Mesangial cell (primary cell): Measurements from ENCODE around the gene ASCL2. TPM values are rescaled to one million over a fixed set of nuclear protein-coding genes. Genes with fewer than 3 reads are reported as not detected.

Experiments used
- total RNA-seq: library from RNA; depleted of rRNA; stranded (reverse); fragments of >200 nt; gene quantifications from 2 replicates; pipeline ENCODE4 v1.2.3, GENCODE V29; 2015

The ASCL2 gene, protein sequence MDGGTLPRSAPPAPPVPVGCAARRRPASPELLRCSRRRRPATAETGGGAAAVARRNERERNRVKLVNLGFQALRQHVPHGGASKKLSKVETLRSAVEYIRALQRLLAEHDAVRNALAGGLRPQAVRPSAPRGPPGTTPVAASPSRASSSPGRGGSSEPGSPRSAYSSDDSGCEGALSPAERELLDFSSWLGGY
- total RNA-seq, result not detected in 2 replicates

DNA sequence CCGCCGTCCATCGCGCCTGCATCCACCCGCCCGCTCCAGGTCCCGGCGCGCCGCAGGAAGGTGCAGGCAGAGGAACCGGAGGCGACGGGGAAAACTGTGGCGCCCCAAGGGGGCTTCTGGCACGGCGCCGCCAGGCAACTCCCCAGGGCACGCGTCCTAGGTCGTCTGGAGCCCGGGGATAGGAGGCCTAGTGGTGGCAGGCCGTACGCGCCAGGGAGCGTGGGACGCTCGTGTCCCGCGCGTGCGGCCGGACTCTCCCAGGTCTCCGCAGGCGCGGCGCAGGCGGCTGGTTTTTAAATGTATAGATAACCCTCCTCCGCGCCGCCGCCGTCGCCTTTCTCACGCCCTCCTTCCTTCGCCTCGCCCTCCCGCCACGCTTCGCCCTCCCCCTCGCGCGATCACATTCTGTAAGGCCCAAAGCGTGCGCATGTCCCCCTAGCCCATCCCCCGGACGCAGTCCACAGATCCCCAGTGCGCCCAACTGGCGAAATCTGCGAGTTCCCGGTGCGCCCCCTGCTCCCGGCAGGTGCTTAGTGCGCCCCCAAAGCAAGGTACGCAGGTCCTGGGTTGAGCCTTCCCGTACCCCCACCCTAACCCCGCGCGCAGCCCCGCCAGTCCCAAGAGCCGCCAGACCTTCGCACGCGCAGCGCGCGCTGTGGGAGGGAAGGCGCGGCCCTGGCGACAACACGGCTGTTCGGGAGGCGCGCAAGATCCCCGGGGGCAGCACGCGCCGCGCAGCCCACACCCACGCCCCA, at the start of gene ASCL2:
TSS of gene ASCL2 (minus strand) at position 267 of the 755 bp plus-strand sequence. CDS start at position 11, 256 bp downstream.

GRCh38 chr11:2301631-2302305, 31.4 kb upstream of the ASCL2 start, which contains the start of the genes C11orf21 and TSPAN32:
Gene C11orf21, minus strand, starts transcription at chr11:2301918. Its CDS starts 110 bp downstream, at chr11:2301808.
Gene TSPAN32, plus strand, starts transcription at chr11:2302013. Its CDS starts 137 bp downstream, at chr11:2302150.

Other genes starting within 250 kb of the ASCL2 start
- 24.9 and 59.1 TPM in 2 replicates for gene IGF2, start 131.2 kb downstream of the ASCL2 start, total RNA-seq
- gene INS, start 109.4 kb downstream of the ASCL2 start, total RNA-seq, result not detected in 2 replicates
- 1.6 and 7.1 TPM in 2 replicates for gene TH, start 98.8 kb downstream of the ASCL2 start, total RNA-seq
- gene C11orf21, start 31.3 kb upstream of the ASCL2 start, total RNA-seq, result not detected in 2 replicates
- gene TSPAN32, start 31.4 kb upstream of the ASCL2 start, total RNA-seq, result not detected in 2 replicates
- gene CD81, start 106.7 kb upstream of the ASCL2 start, total RNA-seq, result 210 and 398 TPM in 2 replicates
- 55.6 and 55.8 TPM in 2 replicates for gene TSSC4, start 130.2 kb upstream of the ASCL2 start, total RNA-seq
- gene TRPM5, start 173.9 kb upstream of the ASCL2 start, total RNA-seq, result not detected in 2 replicates
- 0.16 and 0.38 TPM in 2 replicates for gene KCNQ1, start 174.4 kb upstream of the ASCL2 start, total RNA-seq